Neural cell (in vitro differentiated cells): ENCODE data around the gene SACS. TPM values are rescaled to one million over a fixed set of nuclear protein-coding genes. Genes with fewer than 3 reads are reported as not detected.
A peak's percentile ranks its signal among the peaks of the same experiment; 100 is the strongest.

Source experiments
- H2AFZ ChIP-seq: fragments of 200-600, 300-800 bp; sonication (generic), shearing (Covaris generic); 2 replicates; pipeline ENCODE4 v1.6.0; 2014; ENCODE audit warnings: low read depth, mild to moderate bottlenecking, antibody characterized with exemption, low read length, moderate library complexity
- H3F3A ChIP-seq: fragments of 200-600 bp; shearing (Covaris generic); 2 replicates; pipeline ENCODE4 v1.6.1; 2016; ENCODE audit warnings: mild to moderate bottlenecking, moderate library complexity, mixed read lengths, antibody characterized with exemption, low read length; ENCODE audit not compliant: insufficient read depth, poor library complexity, severe bottlenecking
- H3K27ac ChIP-seq: fragments of 200-600, 300-800 bp; sonication (generic), shearing (Covaris generic); 2 replicates; pipeline ENCODE4 v1.5.1; 2014; ENCODE audit warnings: mild to moderate bottlenecking, low read length, moderate library complexity
- H3K27me3 ChIP-seq: fragments of 300-800, 200-600 bp; sonication (generic), shearing (Covaris generic); 2 replicates; pipeline ENCODE4 v1.6.0; 2014; ENCODE audit warnings: mild to moderate bottlenecking, low read depth, low read length, moderate library complexity; ENCODE audit not compliant: insufficient read depth
- H3K36me3 ChIP-seq: fragments of 300-800, 200-600 bp; sonication (generic), shearing (Covaris generic); 2 replicates; pipeline ENCODE4 v1.5.1; 2014; ENCODE audit warnings: mild to moderate bottlenecking, antibody characterized with exemption, low read length, moderate library complexity; ENCODE audit not compliant: insufficient read depth
- H3K4me2 ChIP-seq: fragments of 300-800, 200-600 bp; sonication (generic), shearing (Covaris generic); 2 replicates; pipeline ENCODE4 v1.6.0; 2014; ENCODE audit warnings: mild to moderate bottlenecking, low read length
- H3K4me3 ChIP-seq: fragments of 300-800, 200-600 bp; sonication (generic), shearing (Covaris generic); 2 replicates; pipeline ENCODE4 v1.5.1; 2014; ENCODE audit warnings: mild to moderate bottlenecking, low read length, moderate library complexity
- H3K79me2 ChIP-seq: fragments of 200-600 bp; shearing (Covaris generic); replicated peaks from 2 replicates; pipeline ENCODE4 v1.6.0; 2014; ENCODE audit warnings: mild to moderate bottlenecking, low read length, moderate library complexity; ENCODE audit not compliant: insufficient read depth
- H3K9ac ChIP-seq: fragments of 300-800, 200-600 bp; sonication (generic), shearing (Covaris generic); 2 replicates; pipeline ENCODE4 v1.6.1; 2016; ENCODE audit warnings: mild to moderate bottlenecking, low read length, mixed read lengths
- H3K9me2 ChIP-seq: fragments of 200-600 bp; shearing (Covaris generic); 2 replicates; pipeline ENCODE4 v1.6.1; 2016; ENCODE audit warnings: mild to moderate bottlenecking, low read length, mixed read lengths; ENCODE audit not compliant: insufficient read depth
- H3K9me3 ChIP-seq: fragments of 200-600, 300-800 bp; sonication (generic), shearing (Covaris generic); 2 replicates; pipeline ENCODE4 v1.6.1; 2016; ENCODE audit warnings: mild to moderate bottlenecking, mixed run types, low read length, moderate library complexity, mixed read lengths
- H4K20me1 ChIP-seq: fragments of 200-600 bp; shearing (Covaris generic); 2 replicates; pipeline ENCODE4 v1.6.1; 2016; ENCODE audit warnings: mild to moderate bottlenecking, mixed run types; ENCODE audit not compliant: insufficient read depth
- EP300 ChIP-seq: fragments of 450-650 bp; conservative IDR thresholded peaks from 2 replicates; pipeline ENCODE4 v1.6.1; 2014; ENCODE audit warnings: antibody characterized with exemption, mild to moderate bottlenecking, moderate library complexity; ENCODE audit not compliant: poor library complexity, severe bottlenecking
- EZH2 ChIP-seq: fragments of 200-600, 300-800 bp; shearing (Covaris generic), sonication (generic); IDR thresholded peaks from 2 replicates; pipeline ENCODE4 v1.6.1; 2014; ENCODE audit warnings: antibody characterized with exemption, low read length, borderline replicate concordance, mild to moderate bottlenecking; ENCODE audit not compliant: insufficient read depth, poor library complexity, severe bottlenecking
- MXI1 ChIP-seq: fragments of 450-650 bp; conservative IDR thresholded peaks from 2 replicates; pipeline ENCODE4 v1.6.1; 2014; ENCODE audit warnings: antibody characterized with exemption, mild to moderate bottlenecking; ENCODE audit not compliant: poor library complexity, severe bottlenecking
- POLR2AphosphoS5 ChIP-seq: IDR thresholded peaks from 2 replicates; pipeline ENCODE4 v1.6.1; 2012
- RAD21 ChIP-seq: fragments of 450-650 bp; conservative IDR thresholded peaks from 2 replicates; pipeline ENCODE4 v1.6.1; 2014; ENCODE audit warnings: antibody characterized with exemption, mild to moderate bottlenecking, moderate library complexity
- SMC3 ChIP-seq: fragments of 450-650 bp; conservative IDR thresholded peaks from 2 replicates; pipeline ENCODE4 v1.6.1; 2014; ENCODE audit warnings: antibody characterized with exemption, mild to moderate bottlenecking, moderate library complexity; ENCODE audit not compliant: poor library complexity
- TAF1 ChIP-seq: IDR thresholded peaks from 2 replicates; pipeline ENCODE4 v1.6.1; 2012; ENCODE audit warnings: low read depth
- polyA plus RNA-seq: library from polyadenylated mRNA; depleted of rRNA; stranded (reverse); fragments of >200 nt; gene quantifications from 2 replicates; pipeline ENCODE4 v1.2.3, GENCODE V29; 2014
- TF ChIP-seq, protein P1 (sequence below): fragments of 450-650 bp; IDR thresholded peaks from 2 replicates; pipeline ENCODE4 v1.5.1; 2014; ENCODE audit warnings: antibody characterized with exemption, mild to moderate bottlenecking, moderate library complexity; ENCODE audit not compliant: poor library complexity, severe bottlenecking
- TF ChIP-seq, protein P2 (sequence below): IDR thresholded peaks from 2 replicates; pipeline ENCODE4 v1.6.1; 2012; ENCODE audit warnings: borderline replicate concordance

SACS gene
- polyA plus RNA-seq, 1 donor from 2014 or later: 24.1 TPM

DNA sequence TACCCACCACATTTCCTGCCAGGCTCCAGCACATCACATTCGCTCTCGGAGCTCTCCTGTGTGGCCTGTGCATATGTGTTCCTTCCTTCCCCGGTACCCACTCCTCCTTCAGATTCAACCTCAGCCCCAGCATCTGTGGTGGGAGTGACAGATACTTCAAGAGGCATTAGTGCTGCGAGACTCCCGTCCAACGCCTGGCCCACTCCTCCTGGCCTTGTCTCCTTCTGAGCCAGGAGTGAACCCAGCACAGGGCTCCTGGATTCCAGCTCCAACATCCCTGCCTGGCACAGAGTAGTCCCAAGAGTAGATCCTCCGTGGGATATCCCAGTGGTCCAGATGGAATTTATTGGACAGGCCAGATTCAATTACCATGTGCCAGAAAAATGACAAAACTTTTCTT lies 55.9 kb downstream of the SACS start:
- no peak overlapping the region for H2AFZ ChIP-seq

DNA sequence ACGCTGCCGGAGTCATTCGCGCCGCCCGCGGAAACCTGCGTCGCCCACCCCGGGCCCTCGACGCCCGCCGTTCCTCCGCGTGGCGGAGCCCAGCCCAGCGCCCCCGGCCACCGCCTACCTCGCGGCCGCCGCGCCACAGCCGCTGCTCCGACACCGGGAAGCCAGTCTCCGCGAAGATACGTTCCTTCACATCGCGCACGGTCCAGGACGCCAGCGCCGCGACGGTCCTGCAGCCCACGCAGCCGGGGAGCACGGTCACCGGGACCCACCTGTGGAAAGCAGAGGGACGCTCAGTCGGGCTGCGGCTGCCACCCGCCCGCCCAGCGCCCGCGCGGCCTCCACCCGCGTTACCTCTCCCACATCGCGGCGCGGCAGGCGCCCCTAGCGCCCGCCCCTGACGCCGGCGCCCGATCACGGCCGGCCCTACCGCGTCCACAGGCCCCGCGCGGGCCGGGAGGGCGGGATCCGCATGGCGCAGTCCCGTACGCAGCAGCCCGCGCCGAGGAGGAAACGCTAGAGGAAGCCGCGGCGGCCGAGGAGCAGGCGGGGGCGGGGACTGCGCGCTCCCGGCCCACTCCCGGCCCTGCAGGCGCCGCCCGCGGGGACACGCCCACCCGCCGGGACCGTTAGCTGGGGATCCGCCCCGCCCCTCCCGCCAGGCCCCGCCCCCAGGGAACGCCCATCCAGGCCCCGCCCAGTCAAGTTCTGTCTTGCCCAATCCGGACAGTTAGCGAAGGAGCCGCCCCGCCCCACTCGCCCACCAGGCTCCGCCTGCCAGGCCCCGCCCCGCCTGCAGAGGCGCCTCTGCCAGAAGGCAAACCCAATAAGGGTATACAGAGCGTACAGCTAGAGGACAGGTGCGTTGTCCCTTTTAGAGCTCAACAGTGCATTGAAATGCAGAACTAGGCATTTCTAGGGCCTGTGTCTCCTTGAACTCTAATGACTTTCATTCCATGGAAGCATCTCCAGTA lies 58.2 kb downstream of the SACS start:
- Histone ChIP-seq H2AFZ (no peak overlapping the region), H3K79me2 (peaks cover 20% of the 10 kb centered on the region), H4K20me1 (peaks cover 3% of the 10 kb centered on the region), H3K27ac (no peak overlapping the region), H3K4me2 (no peak overlapping the region), H3K9me3 (no peaks in the 10 kb centered on the region), H3K9me2 (no peaks in the 10 kb centered on the region), H3K9ac (peak overlapping the region; percentile 51), H3F3A (no peaks in the 10 kb centered on the region), H3K27me3 (no peaks in the 10 kb centered on the region), H3K36me3 (no peaks in the 10 kb centered on the region), H3K4me3 (peak overlapping the region; percentile 73)
- no peak for TF ChIP-seq POLR2AphosphoS5
- peak; percentile 42 for TF ChIP-seq RAD21
- TF ChIP-seq, protein P1, sequence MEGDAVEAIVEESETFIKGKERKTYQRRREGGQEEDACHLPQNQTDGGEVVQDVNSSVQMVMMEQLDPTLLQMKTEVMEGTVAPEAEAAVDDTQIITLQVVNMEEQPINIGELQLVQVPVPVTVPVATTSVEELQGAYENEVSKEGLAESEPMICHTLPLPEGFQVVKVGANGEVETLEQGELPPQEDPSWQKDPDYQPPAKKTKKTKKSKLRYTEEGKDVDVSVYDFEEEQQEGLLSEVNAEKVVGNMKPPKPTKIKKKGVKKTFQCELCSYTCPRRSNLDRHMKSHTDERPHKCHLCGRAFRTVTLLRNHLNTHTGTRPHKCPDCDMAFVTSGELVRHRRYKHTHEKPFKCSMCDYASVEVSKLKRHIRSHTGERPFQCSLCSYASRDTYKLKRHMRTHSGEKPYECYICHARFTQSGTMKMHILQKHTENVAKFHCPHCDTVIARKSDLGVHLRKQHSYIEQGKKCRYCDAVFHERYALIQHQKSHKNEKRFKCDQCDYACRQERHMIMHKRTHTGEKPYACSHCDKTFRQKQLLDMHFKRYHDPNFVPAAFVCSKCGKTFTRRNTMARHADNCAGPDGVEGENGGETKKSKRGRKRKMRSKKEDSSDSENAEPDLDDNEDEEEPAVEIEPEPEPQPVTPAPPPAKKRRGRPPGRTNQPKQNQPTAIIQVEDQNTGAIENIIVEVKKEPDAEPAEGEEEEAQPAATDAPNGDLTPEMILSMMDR: peak; percentile 65
- peak; percentile 84 for TF ChIP-seq MXI1
- TF ChIP-seq EP300: peak; percentile 29
- TF ChIP-seq EZH2: no peak
- TF ChIP-seq SMC3: peak; percentile 54

More for the DNA sequence above, 55.9 kb downstream of the SACS start:
- Histone ChIP-seq H3K9ac (no peak overlapping the region), H3K36me3 (no peaks in the 10 kb centered on the region), H3K79me2 (peaks cover 8% of the 10 kb centered on the region), H3K9me2 (no peaks in the 10 kb centered on the region), H3K27ac (no peak overlapping the region), H3K4me2 (no peak overlapping the region), H3F3A (no peaks in the 10 kb centered on the region), H3K9me3 (no peaks in the 10 kb centered on the region), H3K4me3 (no peak overlapping the region), H3K27me3 (no peaks in the 10 kb centered on the region), H4K20me1 (peaks cover 3% of the 10 kb centered on the region)
- no peak for TF ChIP-seq RAD21
- no peak for TF ChIP-seq EP300
- no peak for TF ChIP-seq POLR2AphosphoS5
- no peak for TF ChIP-seq TAF1
- no peak for TF ChIP-seq SMC3
- no peak for TF ChIP-seq EZH2
- TF ChIP-seq, protein P1: no peak
- TF ChIP-seq, protein P2, sequence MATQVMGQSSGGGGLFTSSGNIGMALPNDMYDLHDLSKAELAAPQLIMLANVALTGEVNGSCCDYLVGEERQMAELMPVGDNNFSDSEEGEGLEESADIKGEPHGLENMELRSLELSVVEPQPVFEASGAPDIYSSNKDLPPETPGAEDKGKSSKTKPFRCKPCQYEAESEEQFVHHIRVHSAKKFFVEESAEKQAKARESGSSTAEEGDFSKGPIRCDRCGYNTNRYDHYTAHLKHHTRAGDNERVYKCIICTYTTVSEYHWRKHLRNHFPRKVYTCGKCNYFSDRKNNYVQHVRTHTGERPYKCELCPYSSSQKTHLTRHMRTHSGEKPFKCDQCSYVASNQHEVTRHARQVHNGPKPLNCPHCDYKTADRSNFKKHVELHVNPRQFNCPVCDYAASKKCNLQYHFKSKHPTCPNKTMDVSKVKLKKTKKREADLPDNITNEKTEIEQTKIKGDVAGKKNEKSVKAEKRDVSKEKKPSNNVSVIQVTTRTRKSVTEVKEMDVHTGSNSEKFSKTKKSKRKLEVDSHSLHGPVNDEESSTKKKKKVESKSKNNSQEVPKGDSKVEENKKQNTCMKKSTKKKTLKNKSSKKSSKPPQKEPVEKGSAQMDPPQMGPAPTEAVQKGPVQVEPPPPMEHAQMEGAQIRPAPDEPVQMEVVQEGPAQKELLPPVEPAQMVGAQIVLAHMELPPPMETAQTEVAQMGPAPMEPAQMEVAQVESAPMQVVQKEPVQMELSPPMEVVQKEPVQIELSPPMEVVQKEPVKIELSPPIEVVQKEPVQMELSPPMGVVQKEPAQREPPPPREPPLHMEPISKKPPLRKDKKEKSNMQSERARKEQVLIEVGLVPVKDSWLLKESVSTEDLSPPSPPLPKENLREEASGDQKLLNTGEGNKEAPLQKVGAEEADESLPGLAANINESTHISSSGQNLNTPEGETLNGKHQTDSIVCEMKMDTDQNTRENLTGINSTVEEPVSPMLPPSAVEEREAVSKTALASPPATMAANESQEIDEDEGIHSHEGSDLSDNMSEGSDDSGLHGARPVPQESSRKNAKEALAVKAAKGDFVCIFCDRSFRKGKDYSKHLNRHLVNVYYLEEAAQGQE: no peak
- TF ChIP-seq MXI1: no peak
